ENCODE data around the gene HS1BP3.

HS1BP3 gene

GRCh38 chr2:20580690-20581437 lies 70.0 kb downstream of the HS1BP3 start:
- DNase-seq, result no peak

- no peak for DNase-seq
Measured at GRCh38 chr2:20579866-20580265, 71.0 kb downstream of the HS1BP3 start.

GRCh38 chr2:20578895-20579825 lies 71.7 kb downstream of the HS1BP3 start:
- DNase-seq, result no peak

- DNase-seq, result no peak
Measured at GRCh38 chr2:20578266-20578894, 72.5 kb downstream of the HS1BP3 start.

- DNase-seq, result no peak
Measured at GRCh38 chr2:20577495-20578235, 73.2 kb downstream of the HS1BP3 start.

DNA sequence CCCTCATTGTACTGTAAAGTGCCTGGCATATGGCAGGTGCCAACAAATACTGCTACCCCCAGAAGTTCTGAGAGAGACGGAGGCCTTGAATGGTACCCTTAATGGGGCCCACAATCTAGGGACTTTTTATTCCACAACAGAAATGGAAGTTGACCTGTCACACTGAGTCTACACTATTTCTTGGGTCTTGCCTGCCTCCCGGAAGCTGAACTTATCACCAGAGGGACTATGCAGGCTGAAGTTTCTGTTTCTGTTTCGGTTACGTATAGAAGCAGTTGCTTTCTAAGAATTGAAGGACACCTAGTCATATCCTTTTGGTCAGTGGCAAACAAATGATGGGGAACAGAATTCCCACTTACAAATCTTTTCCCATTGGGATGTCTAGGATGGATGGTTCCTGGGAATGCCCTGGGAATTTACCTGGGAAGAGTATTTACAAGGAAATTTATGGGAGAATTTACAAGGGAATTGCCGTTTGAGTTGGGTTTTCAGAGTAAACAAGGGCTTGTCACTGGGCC lies 74.2 kb downstream of the HS1BP3 start:
- DNase-seq, result no peak

- no peak for DNase-seq
Measured at GRCh38 chr2:20575935-20576597, 74.8 kb downstream of the HS1BP3 start.

- no peak for DNase-seq
Measured at GRCh38 chr2:20575414-20575813, 75.5 kb downstream of the HS1BP3 start.

GRCh38 chr2:20574930-20575329 lies 76.0 kb downstream of the HS1BP3 start:
- no peak for DNase-seq

DNA sequence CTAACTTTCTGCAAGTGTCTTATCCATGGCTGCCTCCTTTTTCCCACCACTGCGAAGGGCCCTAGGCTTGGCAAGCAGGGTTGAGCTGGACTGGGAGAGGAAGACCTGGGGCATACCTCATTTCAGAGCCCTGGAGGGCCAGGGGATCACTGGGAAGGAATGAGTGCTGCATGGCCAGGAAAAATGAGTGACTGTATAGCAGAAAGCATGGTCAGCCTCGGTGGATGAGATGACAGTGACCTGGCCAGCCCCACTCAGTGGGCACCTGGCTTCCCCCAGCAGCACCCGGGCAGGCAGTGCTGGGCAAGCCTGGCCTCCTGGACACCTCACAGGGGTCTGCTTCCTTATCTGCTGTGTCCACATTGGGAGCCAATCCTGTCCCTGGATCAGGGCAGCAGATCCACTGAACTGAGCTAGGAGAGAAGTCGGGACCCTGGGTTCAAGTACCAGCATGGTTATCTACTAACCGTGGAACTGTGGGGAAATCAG lies 76.4 kb downstream of the HS1BP3 start:
- DNase-seq, result no peak

- DNase-seq, result no peak
Measured at GRCh38 chr2:20573620-20574422, 77.1 kb downstream of the HS1BP3 start.

DNA sequence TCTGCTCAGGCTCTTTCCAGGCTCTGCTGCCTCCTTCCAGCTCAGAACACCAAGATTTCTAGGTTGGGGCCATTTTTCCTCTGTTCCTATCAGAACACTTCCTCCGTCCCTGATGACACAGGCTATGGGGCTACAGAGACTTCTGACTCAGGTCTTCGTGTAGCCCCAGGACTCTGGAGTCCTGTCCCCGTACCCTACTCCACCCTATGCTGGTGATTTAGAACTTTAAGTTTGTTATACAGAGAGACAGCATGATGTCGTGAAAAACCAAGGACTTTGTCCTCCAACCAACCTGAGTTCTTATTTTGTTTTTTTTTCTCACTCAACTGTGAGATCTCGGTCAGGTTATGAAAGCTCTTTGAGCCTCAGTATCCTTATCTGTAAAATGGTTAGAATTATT lies 78.7 kb downstream of the HS1BP3 start:
- no peak for DNase-seq

DNA sequence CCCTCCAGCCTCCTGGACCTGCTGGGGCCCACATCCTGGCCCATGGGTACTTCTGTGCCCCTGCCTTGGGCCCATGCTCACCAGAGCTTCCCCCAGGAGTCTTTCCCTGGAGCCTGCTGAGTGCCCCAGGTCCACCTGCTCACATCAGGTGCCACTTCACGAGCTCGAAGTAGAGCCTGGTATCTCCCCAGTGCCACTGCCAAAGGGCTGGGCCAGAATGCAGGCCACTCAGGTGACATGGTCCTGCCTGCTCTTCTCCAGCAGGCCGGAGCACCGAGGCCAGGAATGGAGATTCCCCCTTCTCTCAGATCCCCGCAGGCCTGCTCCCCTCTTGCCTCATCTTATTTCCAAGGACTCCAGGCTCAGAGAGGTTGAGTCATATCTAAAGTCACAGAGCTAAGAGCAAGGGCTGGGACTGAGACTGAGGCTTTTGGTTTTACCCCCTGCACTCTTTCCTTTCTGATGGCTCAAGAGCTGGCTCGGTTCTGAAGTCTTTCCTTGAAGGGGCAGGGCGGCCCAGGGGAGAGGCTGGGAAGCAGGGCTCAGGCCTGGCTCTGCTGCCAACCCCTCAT lies 79.2 kb downstream of the HS1BP3 start:
- DNase-seq, result no peak

GRCh38 chr2:20571231-20571630 lies 79.7 kb downstream of the HS1BP3 start:
- no peak for DNase-seq

- no peak for DNase-seq
Measured at GRCh38 chr2:20570249-20570648, 80.6 kb downstream of the HS1BP3 start.

GRCh38 chr2:20569464-20570223 lies 81.3 kb downstream of the HS1BP3 start:
- no peak for DNase-seq

- no peak for DNase-seq
Measured at GRCh38 chr2:20568501-20569463, 82.1 kb downstream of the HS1BP3 start.

DNA sequence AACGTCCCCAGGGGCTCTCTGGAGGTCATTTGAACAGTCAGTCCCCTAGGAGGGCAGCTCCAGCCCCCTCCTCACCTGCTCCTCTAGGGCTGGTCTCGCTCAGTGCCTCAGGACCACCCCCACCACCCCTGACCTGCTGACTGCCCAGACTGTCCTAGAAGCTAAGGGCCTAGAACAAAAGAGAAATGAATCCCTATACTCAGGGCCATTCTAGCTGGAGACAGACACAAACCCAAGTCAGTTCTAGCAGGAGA lies 83.0 kb downstream of the HS1BP3 start:
- DNase-seq, result no peak
